Stimulated activated CD8-positive, alpha-beta memory T cell treated with anti-CD3 and anti-CD28 coated beads, Interleukin-7, amount 100 ng/mL, for 24 hours (primary cell): ENCODE measurements around the gene NSMF.
"Not testable (repeated sequence)": the region's sequence is repeated elsewhere in the genome, so short reads cannot be mapped to it uniquely, and the experiment has no call there.

Experiments used
- DNase-seq: peaks from one replicate; pipeline ENCODE4 v3.0.0-alpha.2; 2020; ENCODE audit warnings: low read depth

Gene NSMF

DNA sequence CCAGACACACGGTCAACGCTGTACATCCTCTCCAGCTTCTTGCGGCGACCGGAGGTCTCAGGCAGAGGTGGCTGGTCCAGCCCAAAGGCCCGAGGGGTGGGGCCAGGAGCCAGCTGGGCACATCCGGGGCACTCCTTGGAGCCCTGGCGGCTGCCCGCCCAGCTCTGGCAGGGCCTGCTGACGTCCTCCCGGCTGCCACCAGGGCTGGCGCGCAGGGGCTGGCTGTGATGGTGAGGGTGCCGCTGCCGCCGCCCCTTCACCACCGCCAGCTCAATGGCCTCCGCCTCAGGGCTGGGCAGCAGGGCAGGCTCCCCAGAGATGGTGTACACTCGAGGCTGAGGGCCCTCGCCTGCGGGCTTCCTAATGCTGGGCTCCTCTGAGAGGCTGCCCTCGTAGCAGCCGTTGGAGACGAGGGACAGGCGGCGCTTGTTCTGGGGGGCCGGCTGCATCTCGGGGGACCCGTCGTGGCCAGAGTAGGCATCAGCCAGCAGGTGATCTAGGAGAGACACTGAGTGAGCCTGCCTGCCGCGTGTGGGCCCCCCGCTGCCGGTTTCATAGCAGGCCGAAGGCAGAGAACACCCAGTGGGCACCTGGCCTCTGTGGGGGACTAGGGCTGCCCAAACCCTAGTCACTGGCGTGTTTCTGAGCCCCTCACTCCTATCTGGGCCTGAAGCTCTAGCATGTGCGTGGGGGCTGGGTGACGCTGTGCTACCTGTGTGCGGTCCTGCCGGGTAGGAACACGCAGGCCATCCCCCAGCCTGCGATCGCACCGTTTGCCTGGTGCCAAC lies 1.5 kb downstream of the NSMF start:
- no peak for DNase-seq

DNA sequence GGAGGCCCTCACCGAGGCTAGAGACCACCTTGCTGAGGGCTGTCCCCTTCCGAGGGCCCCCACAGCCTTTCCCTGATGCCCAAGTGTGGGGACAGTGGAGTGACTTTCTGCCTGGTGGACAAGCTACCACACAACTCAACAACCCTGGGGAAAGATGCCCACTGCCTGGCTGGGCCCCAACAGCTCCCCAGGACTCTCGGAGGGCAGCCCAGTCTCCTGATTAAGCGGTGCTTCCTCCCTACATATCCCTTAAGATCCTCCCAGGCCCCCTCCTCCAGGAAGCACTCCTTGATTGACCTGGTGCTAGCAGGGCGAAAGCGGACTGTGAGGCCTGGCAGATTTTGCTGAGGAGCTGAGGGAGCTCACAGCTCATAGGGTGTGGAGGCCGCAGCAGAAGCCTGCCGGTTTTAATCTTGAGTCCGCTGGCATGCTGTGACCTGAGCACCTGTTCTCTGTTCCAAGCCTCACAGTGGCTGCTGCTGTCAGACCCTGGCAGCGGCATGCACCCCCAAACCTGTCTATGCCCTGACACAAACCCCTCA lies 2.2 kb downstream of the NSMF start:
- no peak for DNase-seq

DNA sequence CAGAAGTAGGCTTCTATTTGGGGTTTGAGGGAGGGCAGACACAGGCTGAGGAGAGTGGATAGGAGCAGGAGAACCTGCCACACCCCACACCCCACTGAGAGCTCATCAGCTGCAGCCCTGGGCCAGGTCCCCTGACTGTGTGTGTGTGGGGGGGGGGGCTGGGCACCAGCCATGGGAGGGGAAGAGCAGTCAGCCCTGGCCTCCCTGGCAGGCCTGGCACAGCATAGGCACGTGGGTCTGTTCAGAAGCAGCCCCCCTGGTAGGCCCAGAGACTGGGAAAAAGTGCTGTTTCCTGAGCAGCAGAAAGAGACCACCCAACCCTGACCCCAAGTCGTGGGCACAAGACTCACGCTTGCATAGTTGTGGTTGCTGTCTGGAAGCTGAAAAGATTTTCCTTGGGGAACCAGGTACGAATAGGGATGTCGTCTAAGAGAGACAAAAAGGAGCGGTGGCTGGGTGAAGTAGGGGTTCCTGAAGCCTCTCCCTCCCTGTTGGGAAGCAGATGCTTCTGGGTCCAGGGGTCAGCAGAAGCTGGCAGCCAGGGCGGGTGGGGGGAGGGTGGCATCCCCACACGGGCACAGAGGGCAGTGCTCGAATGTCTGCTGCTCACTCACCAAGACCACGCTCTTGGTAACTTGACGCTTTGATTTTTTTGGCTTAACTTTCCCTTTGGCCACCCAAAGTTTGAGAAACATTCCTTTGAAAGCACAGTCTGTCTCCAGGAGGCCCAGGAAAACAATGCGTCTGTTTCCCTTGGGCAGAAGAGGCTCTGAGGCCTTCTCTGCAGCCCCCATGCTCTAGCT lies 2.9 kb downstream of the NSMF start:
- no peak for DNase-seq

DNA sequence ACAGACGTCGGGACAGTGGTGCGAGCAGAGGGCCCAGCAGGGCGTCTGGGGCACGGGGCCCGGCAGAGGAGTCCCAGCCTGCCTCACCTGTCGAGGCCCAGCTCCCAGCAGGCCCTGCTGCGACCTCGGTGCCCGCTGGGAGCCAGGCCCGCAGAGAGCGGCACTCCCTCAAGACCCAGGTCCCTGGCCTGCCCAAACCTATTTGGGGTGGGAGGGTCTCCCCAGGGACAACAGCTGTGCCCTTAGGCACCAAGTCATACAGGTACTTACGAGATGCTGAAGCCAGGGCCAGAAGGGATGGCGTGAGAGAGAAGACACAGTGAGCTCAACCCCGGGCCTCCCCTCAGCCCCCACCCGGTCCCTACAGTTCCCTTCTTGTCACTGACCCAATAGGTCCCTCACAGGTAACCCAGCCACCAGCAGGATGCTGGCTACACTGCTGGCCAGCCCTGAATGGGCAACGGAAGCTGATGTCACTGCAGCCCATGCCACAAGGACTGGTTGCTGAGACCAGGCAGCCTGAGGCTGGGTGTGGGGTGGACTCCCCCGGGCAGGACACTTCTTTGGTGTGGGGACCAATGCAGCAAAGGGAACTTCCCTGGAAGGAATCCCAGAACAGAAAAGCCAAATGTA lies 3.7 kb downstream of the NSMF start:
- no peak for DNase-seq

DNA sequence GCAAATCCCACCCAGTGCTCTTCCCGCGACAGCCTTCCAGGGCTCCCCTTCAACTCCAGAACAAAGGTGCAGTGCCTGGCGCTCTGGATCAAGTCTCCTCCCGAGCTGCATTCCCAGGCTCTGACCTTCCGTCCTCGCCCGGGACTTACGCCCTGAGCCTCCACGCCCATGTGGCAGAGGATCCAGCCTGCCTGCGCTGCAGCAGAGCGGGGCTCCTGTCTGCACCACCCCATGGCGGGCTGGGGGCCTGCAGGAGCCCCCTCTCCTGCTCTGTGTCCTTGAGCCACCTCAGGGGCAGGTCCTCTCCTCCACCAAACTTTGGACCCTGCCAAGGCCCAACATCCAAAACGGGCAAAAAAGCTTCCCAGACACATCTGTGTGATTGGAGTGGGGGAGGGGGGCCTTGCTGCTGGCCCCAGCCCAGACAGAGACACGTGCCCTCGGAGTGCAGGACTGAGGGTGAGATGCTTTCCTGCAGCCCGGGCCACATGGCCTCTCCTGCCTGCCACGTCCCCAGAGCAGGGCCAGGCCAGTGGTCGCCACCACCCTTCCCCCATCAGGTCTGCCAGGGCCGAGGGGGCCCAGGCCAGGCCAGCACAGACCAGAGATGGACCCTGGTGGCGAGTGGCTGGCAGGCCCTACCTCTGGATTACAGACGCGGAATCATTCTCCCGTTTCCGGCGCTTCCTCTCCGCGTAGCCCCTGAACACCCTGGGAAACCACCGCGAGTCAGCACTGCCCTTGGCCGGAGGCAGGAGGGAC lies 4.4 kb downstream of the NSMF start:
- DNase-seq: no peak

DNA sequence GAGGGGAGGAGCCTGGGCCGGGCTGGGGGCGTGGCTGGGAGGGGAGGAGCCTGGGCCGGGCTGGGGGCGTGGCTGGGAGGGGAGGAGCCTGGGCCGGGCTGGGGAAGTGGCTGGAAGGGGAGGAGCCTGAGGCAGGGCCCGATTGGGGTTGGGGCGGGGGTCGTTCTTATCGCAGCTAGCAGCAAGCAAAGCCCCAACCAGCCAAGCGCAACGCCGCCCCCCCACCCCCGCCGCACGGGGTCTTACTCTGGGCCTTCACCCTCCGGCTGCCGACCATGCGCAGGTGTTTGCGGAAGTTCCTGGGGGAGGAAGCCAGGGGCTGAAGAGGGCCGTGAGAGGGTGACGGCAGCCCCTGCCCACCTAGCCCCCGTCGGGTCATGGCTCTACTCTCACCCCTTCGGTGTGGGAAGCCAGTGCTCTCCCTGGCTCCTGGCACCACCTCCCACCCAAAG lies 5.0 kb downstream of the NSMF start:
- DNase-seq: no peak

DNA sequence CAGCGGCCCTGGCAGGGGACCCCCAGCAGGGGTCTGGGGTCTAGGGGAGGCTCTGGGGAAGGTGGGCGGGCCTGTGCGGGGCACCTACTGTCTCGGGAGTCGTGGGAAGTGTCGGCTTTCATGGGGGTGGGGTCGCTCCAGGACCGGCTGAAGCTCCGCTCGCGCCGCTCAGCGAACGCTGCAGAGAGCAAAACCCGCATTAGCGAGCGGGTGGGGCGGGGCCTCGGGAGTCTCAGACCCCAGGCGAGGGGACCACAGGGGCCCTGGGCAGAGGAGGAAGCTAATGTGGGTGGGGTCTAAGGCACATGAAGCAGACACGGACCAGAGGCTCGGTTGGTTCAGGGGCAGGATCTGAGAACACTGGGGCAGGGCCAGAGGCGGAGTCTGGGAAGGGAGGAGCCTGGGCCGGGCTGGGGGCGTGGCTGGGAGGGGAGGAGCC lies 5.5 kb downstream of the NSMF start:
- DNase-seq: no peak

DNA sequence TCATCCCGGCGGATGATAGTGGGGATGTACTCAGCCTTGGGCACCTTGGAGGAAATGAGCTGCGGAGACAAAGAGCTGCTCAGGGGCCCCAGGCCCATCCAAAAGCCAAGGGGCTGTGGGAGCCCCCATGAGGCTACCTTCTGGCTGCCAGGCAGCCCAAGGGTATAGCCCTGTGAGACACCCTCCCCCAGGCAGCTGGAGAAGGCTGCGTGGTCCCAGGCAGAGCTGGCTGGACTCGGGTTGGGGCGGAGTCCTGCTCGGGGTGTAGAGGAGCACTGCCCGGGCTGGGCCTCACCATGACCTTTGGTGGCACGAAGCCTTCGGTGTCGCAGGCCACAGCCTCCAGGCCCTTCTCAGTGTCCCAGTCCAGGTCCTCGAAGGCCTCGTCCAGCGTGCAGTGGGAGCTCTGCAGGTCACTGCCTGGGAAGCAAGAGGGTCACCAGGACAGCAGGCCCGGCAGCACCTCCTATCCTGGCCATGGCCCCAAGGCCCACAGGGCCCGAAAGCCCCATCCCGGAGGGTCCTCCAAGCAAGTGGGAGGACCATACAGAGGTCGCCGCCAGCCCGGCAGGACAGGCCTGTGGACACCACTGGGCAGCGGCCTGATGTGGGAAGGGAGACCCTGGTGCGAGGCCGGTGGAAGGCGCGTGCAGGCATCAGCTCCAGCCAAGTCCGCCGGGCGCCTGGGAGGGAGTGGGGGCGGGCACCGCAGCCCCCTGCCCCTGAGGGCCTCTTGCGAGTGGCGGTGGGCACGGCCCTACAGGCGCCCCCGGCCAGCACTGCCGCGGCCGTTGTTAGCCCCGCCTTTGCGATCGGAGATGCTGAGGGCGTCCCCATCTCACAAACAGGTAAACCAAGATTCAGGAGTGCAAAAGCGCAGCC lies 6.1 kb downstream of the NSMF start:
- DNase-seq: no peak

DNA sequence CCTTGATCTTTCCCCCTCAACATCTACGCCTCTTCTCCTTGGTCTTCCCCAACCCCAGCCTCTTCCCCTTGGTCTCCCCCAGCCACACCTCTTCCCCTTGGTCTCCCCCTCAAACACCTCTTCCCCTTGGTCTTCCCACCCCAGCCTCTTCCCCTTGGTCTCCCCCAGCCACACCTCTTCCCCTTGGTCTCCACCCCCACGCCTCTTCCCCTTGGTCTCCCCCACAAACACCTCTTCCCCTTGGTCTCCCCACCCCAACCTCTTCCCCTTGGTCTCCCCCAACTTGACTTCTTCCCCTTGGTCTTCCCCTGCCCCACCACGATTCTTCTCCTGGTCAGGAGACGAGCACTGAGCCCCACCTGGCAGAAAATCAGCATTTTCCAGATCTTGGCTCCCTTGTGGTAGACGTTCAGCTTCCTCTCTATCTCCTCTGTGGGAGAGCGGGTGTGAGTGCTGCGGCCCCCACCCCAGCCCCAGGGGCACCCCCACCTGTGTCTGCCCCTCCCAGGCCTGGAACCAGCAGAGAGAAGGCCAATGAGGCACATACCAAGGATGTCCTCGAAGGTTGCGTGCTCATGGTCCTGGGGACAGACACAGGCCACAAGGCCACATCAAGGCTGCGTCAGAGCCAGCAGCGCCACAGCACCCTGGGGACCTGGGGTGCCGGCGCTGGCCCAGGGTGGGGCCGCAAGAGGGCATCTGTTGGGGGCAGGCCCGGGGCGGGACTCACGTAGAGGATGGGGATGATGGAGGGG lies 7.0 kb downstream of the NSMF start:
- DNase-seq: no peak

DNA sequence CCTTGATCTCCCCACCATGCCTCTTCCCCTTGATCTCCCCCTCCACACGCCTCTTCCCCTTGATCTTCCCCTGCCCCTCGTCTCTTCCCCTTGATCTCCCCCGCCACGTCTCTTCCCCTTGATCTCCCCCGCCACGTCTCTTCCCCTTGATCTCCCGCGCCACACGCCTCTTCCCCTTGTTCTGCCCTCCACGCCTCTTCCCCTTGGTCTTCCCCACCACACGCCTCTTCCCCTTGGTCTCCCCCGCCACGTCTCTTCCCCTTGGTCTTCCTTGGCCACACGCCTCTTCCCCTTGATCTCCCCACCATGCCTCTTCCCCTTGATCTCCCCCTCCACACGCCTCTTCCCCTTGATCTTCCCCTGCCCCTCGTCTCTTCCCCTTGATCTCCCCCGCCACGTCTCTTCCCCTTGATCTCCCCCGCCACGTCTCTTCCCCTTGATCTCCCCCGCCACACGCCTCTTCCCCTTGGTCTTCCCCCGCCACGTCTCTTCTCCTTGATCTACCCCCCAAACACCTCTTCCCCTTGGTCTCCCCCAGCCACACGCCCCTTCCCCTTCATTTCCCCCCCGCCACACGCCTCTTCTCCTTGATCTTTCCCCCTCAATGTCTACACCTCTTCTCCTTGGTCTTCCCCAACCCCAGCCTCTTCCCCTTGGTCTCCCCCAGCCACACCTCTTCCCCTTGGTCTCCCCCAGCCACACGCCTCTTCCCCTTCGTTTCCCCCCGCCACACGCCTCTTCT lies 7.7 kb downstream of the NSMF start:
- DNase-seq: not testable (repeated sequence)

DNA sequence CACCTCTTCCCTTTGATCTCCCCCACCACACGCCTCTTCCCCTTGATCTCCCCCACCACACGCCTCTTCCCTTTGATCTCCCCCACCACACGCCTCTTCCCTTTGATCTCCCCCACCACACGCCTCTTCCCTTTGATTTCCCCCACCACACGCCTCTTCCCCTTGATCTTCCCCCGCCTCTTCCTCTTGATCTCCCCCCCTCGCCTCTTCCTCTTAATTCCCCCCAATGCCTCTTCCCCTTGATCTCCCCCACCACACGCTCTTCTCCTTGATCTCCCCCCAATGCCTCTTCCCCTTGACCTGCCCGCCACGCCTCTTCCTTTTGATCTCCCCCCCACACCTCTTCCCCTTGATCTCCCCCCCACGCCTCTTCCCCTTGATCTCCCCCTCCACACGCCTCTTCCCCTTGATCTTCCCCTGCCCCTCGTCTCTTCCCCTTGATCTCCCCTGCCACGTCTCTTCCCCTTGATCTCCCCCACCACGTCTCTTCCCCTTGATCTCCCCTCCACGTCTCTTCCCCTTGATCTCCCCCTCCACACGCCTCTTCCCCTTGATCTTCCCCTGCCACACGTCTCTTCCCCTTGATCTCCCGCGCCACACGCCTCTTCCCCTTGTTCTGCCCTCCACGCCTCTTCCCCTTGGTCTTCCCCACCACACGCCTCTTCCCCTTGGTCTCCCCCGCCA lies 8.5 kb downstream of the NSMF start:
- DNase-seq: not testable (repeated sequence)

DNA sequence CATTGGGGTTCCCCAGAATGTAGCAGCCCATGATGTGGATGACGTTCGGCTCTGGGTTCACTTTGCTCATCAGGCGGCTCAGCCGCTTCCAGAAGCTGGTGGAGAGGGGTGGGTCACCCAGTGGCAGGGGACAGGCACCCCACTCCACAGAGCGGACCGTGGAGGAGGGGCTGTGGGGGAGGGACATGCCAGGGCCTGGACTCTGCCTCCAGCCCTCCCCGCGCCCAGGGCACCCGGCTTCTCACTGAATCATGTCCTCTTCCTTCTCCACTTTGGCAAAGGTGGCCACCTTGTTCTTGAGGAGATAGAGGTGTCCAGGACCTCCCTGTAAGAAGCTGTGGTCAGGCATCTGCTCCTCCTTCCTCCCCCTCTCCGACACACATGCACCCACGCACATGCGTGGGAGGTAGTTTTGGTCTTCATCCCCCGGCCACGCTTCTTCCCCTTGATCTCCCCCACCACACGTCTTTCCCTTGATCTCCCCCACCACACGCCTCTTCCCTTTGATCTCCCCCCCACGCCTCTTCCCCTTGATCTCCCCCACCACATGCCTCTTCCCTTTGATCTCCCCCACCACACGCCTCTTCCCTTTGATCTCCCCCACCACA lies 9.1 kb downstream of the NSMF start:
- DNase-seq: no peak

DNA sequence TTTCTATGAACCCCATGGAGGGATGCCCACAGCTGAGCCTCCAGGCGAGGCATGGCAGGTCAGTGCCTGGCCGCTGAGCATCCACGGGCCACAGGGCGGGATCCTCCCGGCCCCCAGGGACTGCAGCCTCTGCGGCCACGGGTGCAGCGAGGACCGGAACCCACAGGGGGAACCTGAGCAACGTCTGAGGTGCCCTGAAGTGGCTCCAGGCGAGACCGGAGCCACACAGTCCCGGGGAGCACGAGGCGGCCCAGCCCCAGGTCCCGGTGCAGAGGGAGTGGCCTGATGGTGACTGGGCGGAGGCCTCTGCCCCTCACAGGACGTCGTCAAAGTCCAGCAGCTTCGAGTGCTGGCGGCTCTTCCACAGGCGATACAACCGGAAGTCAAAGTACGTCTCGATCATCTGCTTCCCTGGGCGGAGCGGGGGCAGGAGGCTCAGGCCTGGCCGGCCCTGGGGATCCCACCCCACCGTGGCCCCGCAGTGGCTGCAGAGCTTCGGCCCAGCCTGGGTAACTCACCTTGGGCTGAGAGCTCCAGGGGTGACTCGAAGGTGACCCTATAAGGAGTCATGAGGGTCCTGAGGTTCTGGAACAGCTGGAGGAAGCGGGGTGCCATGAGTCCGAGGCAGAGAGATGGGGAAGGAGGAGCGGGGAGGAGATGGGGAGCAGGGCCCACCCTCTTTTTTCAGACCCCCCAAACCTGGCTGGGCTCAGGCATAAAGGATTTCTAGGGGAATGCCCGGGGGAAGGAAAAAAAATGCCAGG lies 9.9 kb downstream of the NSMF start:
- DNase-seq: no peak

DNA sequence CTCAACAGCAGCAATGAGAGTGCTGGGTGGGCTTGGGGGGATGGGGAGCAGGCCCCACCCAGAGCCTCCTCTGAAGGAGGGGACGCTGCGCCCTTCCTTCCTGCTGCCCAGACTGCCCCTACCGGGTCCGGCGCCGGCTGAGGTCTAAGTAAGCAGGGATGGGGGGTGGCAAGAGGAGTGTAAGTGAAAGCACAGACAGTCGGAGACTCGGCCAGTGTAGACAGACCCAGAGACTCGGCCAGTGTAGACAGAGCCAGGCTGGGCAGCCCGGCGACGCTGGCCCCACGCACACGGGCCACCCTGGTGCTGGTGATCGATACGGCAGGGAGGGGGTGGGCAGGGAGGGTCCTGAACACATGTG lies 10.6 kb downstream of the NSMF start:
- no peak for DNase-seq

DNA sequence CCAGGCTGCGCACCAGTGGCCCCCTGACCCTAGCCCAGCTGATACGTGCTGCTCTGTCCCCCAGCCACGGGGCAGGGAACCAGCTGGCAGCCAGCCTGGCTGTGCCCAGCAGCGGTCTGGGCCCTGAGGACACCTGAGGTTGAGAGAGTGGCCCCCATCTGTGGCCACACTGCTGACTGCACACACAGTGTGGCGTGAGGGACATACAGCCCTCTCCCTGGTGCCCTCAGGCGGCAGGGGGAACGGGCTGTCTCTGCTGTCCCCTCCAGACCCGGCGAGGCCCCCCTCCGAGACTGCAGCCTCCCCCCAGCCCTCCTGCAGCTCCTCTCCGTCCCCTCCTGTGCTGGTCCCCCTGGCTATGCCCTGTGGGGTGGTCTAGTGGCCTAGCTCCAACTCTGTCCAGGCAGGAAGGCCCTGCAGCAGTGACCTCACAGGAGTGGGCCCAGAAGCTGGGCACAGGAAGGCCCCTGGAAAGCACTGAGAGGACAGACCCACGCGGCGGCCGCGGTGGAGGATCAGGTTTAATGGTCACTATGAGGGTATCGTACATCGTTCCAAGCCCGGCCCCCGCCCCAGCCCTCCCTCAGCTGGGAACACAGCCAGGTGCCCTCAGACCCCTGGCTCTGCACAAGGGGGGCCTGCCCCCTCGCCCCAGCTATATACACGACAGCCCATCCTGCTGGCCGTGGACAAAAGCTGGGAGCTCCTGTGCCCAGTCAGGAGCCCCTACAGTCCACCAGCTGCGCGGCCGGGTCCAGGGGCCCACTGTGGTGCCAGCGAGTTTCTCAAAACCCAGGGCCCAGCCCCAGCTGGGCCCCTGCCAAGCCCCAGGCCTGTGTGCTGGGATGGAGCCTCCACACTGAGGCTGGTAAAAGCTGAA lies 11.2 kb downstream of the NSMF start:
- DNase-seq: no peak

DNA sequence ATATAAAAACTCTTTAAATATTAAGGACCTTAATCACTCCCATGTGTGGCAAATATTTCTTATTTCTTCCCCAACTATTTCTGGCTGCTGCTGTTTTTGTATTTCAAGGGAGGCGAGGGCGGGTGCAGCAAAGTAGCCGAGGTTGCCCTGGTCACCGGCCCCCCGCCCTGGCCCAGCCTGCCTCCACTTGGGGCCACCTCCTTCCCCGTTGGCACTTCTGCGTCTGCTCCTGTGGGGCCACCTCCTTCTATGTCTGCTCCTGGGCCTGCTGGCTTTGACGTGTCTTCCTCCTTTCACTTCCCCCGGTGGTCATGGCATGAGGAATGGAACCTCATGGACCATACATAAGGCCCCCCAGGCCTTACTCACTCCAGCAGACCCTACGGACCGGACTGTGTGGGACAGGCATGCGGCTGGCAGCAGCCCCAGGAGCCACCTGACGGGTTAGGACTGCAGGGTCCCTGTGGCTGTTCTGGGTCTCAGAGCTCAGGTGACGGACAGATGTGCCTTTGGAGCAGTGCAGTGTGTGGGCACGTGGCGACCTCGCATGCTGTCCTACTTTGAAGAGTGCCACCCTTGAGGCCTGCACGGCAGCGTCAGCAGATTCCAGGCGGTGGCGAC lies 12.2 kb downstream of the NSMF start:
- DNase-seq: no peak
